ENCODE results near the gene CTNNA3. TPM values are rescaled to one million over a fixed set of nuclear protein-coding genes. Genes with fewer than 3 reads are reported as not detected.

Gene CTNNA3
- total and polyA plus RNA-seq, 2 of the 4 experiments (the other 2 are of a cell fraction), result 0.19 to 0.90 TPM

- Histone ChIP-seq H4K20me1 (ENCODE audit: insufficient read depth, low read length) (no peaks in the 10 kb centered on the region), H4K5ac (ENCODE audit: low read depth, low read length) (no peak overlapping the region), H3K27me3 (ENCODE audit: control insufficient read depth, insufficient read depth, low read length) (no peaks in the 10 kb centered on the region), H3K27ac (ENCODE audit: insufficient read depth, low read length) (no peak overlapping the region), H3K4me2 (ENCODE audit: low read depth, low read length) (no peak overlapping the region), H2BK120ac (ENCODE audit: low read depth, low read length) (no peak overlapping the region), H2AFZ (replicated peaks; ENCODE audit: low read length, poor library complexity) (no peak overlapping the region), H2BK5ac (ENCODE audit: low read depth, low read length, poor library complexity, severe bottlenecking) (no peak overlapping the region), H4K91ac (ENCODE audit: insufficient read depth, low read depth, low read length) (no peak overlapping the region), H2BK15ac (ENCODE audit: low read depth, low read length) (no peak overlapping the region), H2BK20ac (ENCODE audit: low read depth, low read length) (no peak overlapping the region), H3K23ac (ENCODE audit: low read depth, low read length) (no peak overlapping the region), H4K8ac (ENCODE audit: low read depth in 2 of 2, low read length in 2 of 2) (no peak overlapping the region), H3K4me3 (ENCODE audit: insufficient read depth, low read depth, low read length) (no peak overlapping the region), H2AK9ac (replicated peaks; ENCODE audit: low read depth, low read length, poor library complexity) (no peak overlapping the region), H3K18ac (ENCODE audit: low read depth, low read length) (no peak overlapping the region), H3K9me3 (ENCODE audit: control insufficient read depth, insufficient read depth, low read length) (no peaks in the 10 kb centered on the region), H3K9me1 (ENCODE audit: insufficient read depth, low read length) (no peaks in the 10 kb centered on the region), H2AK5ac (ENCODE audit: low read depth, low read length) (no peak overlapping the region), H3K4me1 (ENCODE audit: control insufficient read depth, insufficient read depth, low read length) (no peaks in the 10 kb centered on the region), H3K4ac (ENCODE audit: low read depth, low read length) (no peak overlapping the region), H3K56ac (ENCODE audit: extremely low read depth, insufficient read depth, low read length) (no peak overlapping the region), H3K79me1 (ENCODE audit: low read depth in 1 of 2, low read length in 2 of 2) (no peaks in the 10 kb centered on the region), H3K9ac (ENCODE audit: low read depth, low read length) (no peak overlapping the region), H3K14ac (replicated peaks; ENCODE audit: low read depth, low read length) (no peak overlapping the region), H3K36me3 (ENCODE audit: control insufficient read depth, insufficient read depth, low read length) (no peaks in the 10 kb centered on the region)
- dilution Hi-C loops (cut with HindIII; ENCODE audit: low sequenced_read_pairs, unreplicated experiment) (no loop called here), intact Hi-C loops (cut with micrococcal nuclease) (no loop called here), in situ Hi-C loops (cut with MboI; ENCODE audit: low sequenced_read_pairs) (no loop called here)
- ATAC-seq (ENCODE audit: low read depth) (no peak), DNase-seq (no peak)
- CTCF ChIA-PET, result no interaction called here
- BruUV-seq (replicated peaks), result no TSS peak
- TF ChIP-seq NFE2L2 (IDR thresholded peaks at IDR 0.05; ENCODE audit: low read depth, low read length), result no peak
- no peak for TF ChIP-seq RAD21 (IDR thresholded peaks at IDR 0.05; ENCODE audit: low read length)
- no peak for TF ChIP-seq USF2 (IDR thresholded peaks at IDR 0.05; ENCODE audit: low read depth, low read length)
- TF ChIP-seq MXI1 (IDR thresholded peaks at IDR 0.05; ENCODE audit: borderline replicate concordance, low read depth, low read length), result no peak
- TF ChIP-seq RCOR1 (IDR thresholded peaks at IDR 0.05; ENCODE audit: insufficient replicate concordance, low read length), result no peak
- TF ChIP-seq ELK1 (IDR thresholded peaks at IDR 0.05; ENCODE audit: borderline replicate concordance, low read depth, low read length), result no peak
- no peak for TF ChIP-seq POLR2A (IDR thresholded peaks at IDR 0.05; ENCODE audit: low read depth, low read length)
- no peak for TF ChIP-seq RFX5 (IDR thresholded peaks at IDR 0.05; ENCODE audit: low read depth, low read length)
- TF ChIP-seq CTCF (conservative IDR thresholded peaks at IDR 0.05; ENCODE audit: low read depth, low read length), result no peak
- TF ChIP-seq SMC3 (IDR thresholded peaks at IDR 0.05; ENCODE audit: low read depth, low read length), result no peak
- no peak for TF ChIP-seq FOS (IDR thresholded peaks at IDR 0.05; ENCODE audit: low read depth, low read length)
- TF ChIP-seq BHLHE40 (IDR thresholded peaks at IDR 0.05; ENCODE audit: low read depth, low read length), result no peak
- no peak for TF ChIP-seq CHD1 (IDR thresholded peaks at IDR 0.05; ENCODE audit: low read depth, low read length)
- TF ChIP-seq CEBPB (IDR thresholded peaks at IDR 0.05; ENCODE audit: low read depth, low read length), result no peak
- no peak for TF ChIP-seq MAZ (IDR thresholded peaks at IDR 0.05; ENCODE audit: borderline replicate concordance, low read depth, low read length)
- POLR2A ChIA-PET (ENCODE audit: unreplicated experiment), result no interaction called here
These were observed 876.3 kb downstream of the CTNNA3 start for GRCh38 chr10:66819691-66820090.
